Measurements from ENCODE around the gene ASB18.

The ASB18 gene

GRCh38 chr2:236161531-236161930 is 102.7 kb downstream of the ASB18 start:
- no peak for DNase-seq

- DNase-seq: no peak
Observed at GRCh38 chr2:236161082-236161462, 103.1 kb downstream of the ASB18 start.

- no peak for DNase-seq
Observed at GRCh38 chr2:236160366-236161081, 103.7 kb downstream of the ASB18 start.

GRCh38 chr2:236159778-236160170 is 104.4 kb downstream of the ASB18 start:
- DNase-seq: no peak

DNA sequence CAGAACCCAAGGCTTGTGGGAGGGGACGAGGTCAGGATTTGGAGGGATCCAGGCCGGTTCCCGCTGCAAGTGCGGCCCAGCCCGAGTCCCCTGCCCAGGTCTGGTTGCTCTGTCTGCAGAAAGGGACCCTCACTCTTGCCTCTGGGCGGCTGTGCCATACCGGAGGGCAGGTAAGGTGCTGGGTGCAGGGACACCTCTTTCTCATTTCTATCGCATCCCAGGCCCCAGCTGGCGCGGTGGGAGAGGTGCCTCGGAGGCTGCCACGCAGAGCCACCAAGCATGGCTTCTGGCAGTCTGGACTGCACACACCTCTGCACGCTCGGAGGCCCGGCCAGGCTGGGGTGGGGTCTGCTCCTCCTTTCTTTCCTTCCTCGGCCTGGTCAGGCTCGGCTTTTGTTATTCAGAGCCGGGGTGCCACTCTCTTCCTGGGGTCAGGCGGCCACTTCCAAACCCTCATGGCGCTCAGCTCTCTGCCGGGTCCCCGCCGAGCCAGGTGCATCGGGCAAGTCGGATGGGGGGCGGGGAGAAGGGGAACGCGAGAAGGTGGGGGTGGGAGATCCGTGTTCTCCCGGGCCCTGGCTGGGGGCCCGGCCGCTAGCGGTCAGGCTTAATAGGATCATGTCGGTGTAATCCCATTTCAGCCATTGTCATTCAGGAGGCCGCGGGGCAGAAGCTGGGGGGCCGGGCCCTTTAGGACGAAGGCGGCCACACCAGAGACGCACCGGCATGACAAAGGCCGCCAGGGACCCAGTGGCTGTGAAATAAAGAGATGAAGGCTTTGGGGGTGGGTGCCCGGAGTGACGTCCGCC is 105.0 kb downstream of the ASB18 start:
- DNase-seq: no peak

DNA sequence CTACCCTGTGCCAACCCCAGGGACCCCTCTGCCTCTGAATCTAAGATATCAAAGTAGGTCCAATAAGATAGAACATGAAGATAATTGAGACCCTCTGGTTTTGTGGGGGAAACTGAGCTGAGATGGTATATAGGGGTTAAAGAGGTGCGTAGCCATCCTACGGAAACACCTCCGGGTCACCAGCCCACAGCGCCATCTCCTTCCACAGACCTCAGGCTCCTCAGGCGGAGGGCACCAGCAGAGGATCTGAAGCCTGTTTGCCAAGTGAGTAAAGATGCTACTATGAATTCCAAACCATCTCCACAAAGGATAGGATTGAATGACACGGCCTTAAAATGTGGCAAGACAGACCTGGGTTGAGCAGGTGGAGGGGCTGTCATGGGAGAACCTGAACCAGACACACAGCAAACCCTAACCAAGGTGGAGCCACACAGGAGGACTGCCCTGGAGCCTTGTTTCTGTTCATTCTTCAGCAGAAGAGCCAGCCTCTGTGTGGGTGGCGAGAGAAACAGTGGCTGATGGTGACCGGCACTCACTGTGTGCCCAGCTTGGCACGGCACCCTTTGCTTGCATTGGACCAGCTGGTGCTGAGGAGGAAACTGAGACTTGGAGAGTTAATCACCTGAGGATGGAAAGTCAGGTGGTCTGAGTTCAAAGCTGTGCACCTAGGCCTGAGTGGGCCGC is 106.2 kb downstream of the ASB18 start:
- no peak for DNase-seq

DNA sequence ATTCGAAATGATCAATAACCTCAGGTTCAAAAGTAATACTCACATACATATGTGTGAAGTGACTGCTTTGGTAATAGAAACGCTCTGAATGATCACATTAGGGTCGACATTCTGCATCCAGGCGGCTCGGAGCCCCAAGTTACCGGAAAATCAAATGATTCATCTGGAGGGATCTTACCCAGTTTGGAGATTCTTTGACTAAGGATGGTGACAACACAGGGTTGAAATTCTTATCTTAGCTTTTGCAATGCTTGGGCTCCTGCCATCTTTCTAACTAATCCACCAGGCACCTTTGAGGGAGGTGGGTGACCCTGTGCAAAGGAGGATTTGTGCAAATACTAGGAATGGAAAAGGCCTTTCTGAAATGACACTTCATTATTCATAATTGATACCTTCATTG is 106.8 kb downstream of the ASB18 start:
- DNase-seq: no peak

- no peak for DNase-seq
Observed at GRCh38 chr2:236156860-236157194, 107.4 kb downstream of the ASB18 start.

DNA sequence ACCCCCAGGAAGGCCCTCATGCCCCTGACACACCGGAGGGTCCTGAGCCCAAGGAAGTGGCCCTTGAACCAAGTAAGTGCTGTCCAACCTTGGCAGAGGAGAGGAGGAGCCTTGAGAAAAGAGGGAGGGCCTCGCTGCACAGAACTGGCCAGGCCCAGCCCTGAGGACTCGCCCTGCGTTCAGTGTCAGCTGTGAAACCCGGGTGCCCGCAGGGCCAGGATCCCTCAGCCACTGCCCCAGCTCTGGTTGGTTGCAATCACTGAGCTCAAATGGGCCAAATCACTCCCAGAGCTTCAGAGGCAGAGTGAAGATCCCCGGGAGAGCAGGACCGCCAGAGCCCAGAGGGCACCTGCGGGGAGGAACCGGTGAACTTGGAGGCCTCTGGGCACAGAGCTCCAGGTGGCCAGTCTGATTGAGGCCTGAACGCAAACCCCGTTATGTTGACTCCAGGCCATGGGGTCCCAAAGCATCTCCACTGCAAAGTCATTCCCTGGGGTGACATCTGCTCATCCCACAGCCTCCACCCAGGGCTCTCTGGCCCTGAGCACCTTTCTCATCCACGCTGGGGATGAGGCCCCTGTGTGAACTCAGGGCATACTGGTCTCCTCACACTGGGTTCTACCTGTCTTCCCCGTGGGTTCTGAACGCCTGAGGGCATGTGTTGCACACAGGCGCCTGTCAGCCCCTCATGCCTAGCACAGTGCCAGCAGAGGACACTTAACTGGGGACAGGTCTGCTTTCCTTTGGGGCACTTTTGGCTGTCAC is 107.9 kb downstream of the ASB18 start:
- no peak for DNase-seq

DNA sequence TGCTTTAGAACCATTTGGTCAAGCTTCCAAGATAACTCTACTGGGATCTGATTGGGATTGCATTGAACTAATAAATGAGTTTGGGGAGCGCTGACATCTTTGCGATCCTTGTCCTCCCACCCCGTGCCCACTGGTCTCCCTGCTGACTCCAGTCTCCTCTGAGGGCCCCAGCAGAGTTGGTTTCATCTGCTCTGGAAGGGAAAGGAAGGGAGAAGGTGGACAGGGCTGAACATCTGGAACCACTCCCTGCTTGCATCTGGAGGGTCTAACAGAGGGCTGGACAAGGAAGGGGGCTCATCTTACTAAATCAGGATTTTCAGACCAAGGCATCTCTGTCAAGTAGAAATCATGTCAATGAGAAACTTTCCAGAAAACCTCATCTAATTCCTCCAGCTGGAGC is 108.8 kb downstream of the ASB18 start:
- no peak for DNase-seq

- no peak for DNase-seq
Observed at GRCh38 chr2:236146436-236146835, 117.8 kb downstream of the ASB18 start.

- DNase-seq: no peak
Observed at GRCh38 chr2:236143811-236144210, 120.4 kb downstream of the ASB18 start.
